ENCODE results near the gene TMOD1. TPM values are rescaled to one million over a fixed set of nuclear protein-coding genes. Genes with fewer than 3 reads are reported as not detected.

Gene TMOD1
- total and polyA plus RNA-seq, 2 of the 13 experiments (the other 11 are each of a cell fraction or from before 2014, with no cell fraction given) = 0.04 to 0.07 TPM

DNA sequence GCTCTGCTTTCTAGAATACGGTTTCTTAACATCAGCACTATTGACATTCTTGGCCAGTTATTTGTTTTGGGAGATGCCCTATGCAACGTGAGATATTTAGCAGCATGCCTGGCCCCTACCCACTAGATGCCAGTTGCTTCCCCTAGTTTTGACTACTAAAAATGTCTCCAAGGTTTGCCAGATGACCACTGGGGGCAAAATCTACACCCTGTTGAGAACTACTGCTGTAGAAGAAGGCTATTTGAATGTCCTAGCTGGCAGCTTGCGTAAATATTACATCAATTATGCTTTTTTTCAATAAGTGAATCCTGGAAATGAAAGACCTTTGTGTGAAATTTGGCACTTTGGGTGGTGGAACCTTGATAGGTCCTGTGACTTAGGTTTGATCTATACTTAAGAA lies 137.2 kb downstream of the TMOD1 start:
- Histone ChIP-seq H3K9ac (ENCODE audit: insufficient read depth, low read depth, low read length) (no peak overlapping the region), H3K4me1 (ENCODE audit: insufficient read depth, low read length) (peaks cover 43% of the 10 kb centered on the region), H3K4me2 (ENCODE audit: low read depth, low read length) (no peak overlapping the region), H3K27ac (ENCODE audit: extremely low read length, insufficient read depth, low read length) (no peak overlapping the region), H2AFZ (ENCODE audit: low read length) (no peak overlapping the region), H3K27me3 (ENCODE audit: control insufficient read depth in 1 of 2, insufficient read depth in 2 of 2, low read length in 2 of 2) (no peaks in the 10 kb centered on the region; a peak in 1 of 5 replicates), H4K20me1 (ENCODE audit: insufficient read depth, low read length) (peaks cover 8% of the 10 kb centered on the region), H3K9me3 (ENCODE audit: low read length) (no peaks in the 10 kb centered on the region), H3K36me3 (replicated peaks in 1 of 2; ENCODE audit: control insufficient read depth in 1 of 2, insufficient read depth in 2 of 2, low read length in 2 of 2) (peaks cover 2 to 18% of the 10 kb centered on the region in 2 experiments; a peak in 4 of 5 replicates), H3K79me2 (ENCODE audit: insufficient read depth, low read length) (peaks cover 73% of the 10 kb centered on the region), H3K4me3 (replicated peaks in 1 of 3; ENCODE audit: insufficient read depth in 1 of 3, low read depth in 2 of 3, low read length in 3 of 3) (no peak overlapping the region)
- DNase-seq (ENCODE audit: low spot score) (peak; percentile 18), FAIRE-seq (no peak), ATAC-seq (peak; percentile 64)
- BruUV-seq (replicated peaks) = no TSS peak
- TF ChIP-seq, protein P1, sequence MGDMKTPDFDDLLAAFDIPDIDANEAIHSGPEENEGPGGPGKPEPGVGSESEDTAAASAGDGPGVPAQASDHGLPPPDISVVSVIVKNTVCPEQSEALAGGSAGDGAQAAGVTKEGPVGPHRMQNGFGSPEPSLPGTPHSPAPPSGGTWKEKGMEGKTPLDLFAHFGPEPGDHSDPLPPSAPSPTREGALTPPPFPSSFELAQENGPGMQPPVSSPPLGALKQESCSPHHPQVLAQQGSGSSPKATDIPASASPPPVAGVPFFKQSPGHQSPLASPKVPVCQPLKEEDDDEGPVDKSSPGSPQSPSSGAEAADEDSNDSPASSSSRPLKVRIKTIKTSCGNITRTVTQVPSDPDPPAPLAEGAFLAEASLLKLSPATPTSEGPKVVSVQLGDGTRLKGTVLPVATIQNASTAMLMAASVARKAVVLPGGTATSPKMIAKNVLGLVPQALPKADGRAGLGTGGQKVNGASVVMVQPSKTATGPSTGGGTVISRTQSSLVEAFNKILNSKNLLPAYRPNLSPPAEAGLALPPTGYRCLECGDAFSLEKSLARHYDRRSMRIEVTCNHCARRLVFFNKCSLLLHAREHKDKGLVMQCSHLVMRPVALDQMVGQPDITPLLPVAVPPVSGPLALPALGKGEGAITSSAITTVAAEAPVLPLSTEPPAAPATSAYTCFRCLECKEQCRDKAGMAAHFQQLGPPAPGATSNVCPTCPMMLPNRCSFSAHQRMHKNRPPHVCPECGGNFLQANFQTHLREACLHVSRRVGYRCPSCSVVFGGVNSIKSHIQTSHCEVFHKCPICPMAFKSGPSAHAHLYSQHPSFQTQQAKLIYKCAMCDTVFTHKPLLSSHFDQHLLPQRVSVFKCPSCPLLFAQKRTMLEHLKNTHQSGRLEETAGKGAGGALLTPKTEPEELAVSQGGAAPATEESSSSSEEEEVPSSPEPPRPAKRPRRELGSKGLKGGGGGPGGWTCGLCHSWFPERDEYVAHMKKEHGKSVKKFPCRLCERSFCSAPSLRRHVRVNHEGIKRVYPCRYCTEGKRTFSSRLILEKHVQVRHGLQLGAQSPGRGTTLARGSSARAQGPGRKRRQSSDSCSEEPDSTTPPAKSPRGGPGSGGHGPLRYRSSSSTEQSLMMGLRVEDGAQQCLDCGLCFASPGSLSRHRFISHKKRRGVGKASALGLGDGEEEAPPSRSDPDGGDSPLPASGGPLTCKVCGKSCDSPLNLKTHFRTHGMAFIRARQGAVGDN (CRISPR knock-in tag; IDR thresholded peaks at IDR 0.05) = no peak
- TF ChIP-seq, protein P2, sequence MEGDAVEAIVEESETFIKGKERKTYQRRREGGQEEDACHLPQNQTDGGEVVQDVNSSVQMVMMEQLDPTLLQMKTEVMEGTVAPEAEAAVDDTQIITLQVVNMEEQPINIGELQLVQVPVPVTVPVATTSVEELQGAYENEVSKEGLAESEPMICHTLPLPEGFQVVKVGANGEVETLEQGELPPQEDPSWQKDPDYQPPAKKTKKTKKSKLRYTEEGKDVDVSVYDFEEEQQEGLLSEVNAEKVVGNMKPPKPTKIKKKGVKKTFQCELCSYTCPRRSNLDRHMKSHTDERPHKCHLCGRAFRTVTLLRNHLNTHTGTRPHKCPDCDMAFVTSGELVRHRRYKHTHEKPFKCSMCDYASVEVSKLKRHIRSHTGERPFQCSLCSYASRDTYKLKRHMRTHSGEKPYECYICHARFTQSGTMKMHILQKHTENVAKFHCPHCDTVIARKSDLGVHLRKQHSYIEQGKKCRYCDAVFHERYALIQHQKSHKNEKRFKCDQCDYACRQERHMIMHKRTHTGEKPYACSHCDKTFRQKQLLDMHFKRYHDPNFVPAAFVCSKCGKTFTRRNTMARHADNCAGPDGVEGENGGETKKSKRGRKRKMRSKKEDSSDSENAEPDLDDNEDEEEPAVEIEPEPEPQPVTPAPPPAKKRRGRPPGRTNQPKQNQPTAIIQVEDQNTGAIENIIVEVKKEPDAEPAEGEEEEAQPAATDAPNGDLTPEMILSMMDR (CRISPR knock-in tag; IDR thresholded peaks at IDR 0.05) = 0 out of 2 replicates have a peak, but pooled peaks have one; percentile 3
- ChIA-PET CTCF (ENCODE audit: low intra/inter-chr PET ratio, low total read pairs) (no interaction called here), POLR2A (no interaction called here)
- in situ Hi-C loops (cut with HindIII; ENCODE audit: extremely low pct_ligation_motif_present, low pct_unique_long_range_greater_than_20kb) = no loop called here
- intact Hi-C loops (cut with micrococcal nuclease; ENCODE audit: unreplicated experiment) = loop anchor here (10.0 kb wide), 1 partner anchor 346 kb away; the partner anchor contains the start of gene ANP32B
- WGBS (ENCODE audit: low lambda C conversion rate) = 57% methylated on average over 3 of the region's 3 CpGs
